Fibroblast of pulmonary artery (primary cell): ENCODE data around the gene NACA.

Experiments used
- DNase-seq: peaks from one replicate; pipeline ENCODE4 v3.0.0-alpha.2; 2010; ENCODE audit warnings: low read depth
- H3K4me3 ChIP-seq: replicated peaks from 2 replicates; pipeline ENCODE4 v1.5.1; 2011; ENCODE audit warnings: low read depth, mild to moderate bottlenecking, control low read depth, low read length, moderate library complexity
- TF ChIP-seq, protein P1 (sequence below): IDR thresholded peaks from 2 replicates; pipeline ENCODE4 v1.5.1; 2011; ENCODE audit warnings: mild to moderate bottlenecking, control low read depth, low read length, inconsistent platforms; ENCODE audit errors: missing control alignments

Gene NACA

GRCh38 chr12:56724701-56724971, 463 bp downstream of the NACA start:
- no peak for DNase-seq
- TF ChIP-seq, protein P1, sequence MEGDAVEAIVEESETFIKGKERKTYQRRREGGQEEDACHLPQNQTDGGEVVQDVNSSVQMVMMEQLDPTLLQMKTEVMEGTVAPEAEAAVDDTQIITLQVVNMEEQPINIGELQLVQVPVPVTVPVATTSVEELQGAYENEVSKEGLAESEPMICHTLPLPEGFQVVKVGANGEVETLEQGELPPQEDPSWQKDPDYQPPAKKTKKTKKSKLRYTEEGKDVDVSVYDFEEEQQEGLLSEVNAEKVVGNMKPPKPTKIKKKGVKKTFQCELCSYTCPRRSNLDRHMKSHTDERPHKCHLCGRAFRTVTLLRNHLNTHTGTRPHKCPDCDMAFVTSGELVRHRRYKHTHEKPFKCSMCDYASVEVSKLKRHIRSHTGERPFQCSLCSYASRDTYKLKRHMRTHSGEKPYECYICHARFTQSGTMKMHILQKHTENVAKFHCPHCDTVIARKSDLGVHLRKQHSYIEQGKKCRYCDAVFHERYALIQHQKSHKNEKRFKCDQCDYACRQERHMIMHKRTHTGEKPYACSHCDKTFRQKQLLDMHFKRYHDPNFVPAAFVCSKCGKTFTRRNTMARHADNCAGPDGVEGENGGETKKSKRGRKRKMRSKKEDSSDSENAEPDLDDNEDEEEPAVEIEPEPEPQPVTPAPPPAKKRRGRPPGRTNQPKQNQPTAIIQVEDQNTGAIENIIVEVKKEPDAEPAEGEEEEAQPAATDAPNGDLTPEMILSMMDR, result no peak
- peak overlapping the region; percentile 99 for H3K4me3 ChIP-seq

DNA sequence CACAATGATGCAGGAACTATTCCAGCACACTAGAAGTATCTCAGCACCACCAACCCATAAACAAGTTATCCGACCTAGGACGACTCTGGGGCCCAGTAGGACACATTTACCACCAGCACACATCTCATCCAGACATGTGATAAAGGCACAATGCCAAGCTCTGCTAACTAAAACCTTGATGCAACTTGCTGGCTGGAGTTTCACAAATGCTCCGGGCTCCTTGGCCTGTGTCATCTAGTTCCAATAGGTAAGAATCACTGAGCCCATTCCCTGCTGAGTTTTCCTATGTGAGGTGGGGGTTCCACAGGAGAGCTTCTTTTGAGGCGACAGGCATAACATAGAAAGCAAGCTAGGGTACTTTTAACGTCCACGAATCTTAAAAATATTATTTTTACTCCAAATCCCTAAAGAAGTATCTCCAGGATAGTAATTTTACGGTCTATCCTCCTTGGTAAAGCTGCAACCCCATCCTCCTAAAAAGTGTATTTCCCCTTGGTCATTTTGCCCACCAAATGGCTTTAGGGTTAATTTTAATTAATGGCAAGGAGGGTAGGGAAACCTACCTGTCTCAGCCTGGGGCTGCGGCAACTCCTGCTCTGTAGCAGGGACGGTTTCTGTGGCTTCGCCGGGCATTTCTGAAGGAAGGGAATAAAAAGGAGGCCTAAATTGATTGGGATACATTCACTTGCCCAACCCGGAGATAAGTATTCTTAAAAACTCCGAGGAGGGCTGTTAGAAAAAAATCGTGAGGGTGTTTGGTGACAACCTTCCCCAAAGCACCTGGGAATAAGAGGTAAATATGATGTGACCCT, 1.0 kb downstream of the NACA start:
- peak overlapping the region; percentile 99 for H3K4me3 ChIP-seq
- DNase-seq, result peak; percentile 89
- TF ChIP-seq, protein P1, result no peak

DNA sequence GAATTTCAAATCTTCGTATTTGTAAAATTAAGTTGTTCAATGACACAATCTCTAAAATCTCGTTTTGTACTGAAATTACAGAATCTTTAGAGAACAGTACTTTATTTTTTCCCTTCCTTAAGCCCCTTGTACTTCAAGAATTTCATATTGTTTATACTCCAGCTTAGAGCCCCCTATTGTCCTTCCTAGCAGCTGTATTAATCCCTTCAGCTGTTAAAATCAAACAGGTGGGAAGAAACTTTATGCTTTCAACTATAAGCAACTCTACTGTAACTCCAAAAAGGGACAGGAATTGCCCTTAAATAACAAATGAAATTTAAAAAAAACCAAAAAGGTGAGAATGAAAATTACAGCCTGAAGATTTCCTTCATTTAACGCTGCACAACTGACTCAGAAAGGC, 1.7 kb downstream of the NACA start:
- peak overlapping the region; percentile 99 for H3K4me3 ChIP-seq
- TF ChIP-seq, protein P1, result no peak
- DNase-seq, result no peak

- H3K4me3 ChIP-seq, result peak overlapping the region; percentile 99
- no peak for DNase-seq
- TF ChIP-seq, protein P1, result no peak
Observed at GRCh38 chr12:56722832-56723231, 2.3 kb downstream of the NACA start.

- TF ChIP-seq, protein P1, result no peak
- H3K4me3 ChIP-seq, result peak overlapping the region; percentile 20
- DNase-seq, result no peak
Observed at GRCh38 chr12:56721721-56722120, 3.4 kb downstream of the NACA start.

- TF ChIP-seq, protein P1, result no peak
- DNase-seq, result no peak
- H3K4me3 ChIP-seq, result peak overlapping the region; percentile 20
Observed at GRCh38 chr12:56721216-56721615, 3.9 kb downstream of the NACA start.

DNA sequence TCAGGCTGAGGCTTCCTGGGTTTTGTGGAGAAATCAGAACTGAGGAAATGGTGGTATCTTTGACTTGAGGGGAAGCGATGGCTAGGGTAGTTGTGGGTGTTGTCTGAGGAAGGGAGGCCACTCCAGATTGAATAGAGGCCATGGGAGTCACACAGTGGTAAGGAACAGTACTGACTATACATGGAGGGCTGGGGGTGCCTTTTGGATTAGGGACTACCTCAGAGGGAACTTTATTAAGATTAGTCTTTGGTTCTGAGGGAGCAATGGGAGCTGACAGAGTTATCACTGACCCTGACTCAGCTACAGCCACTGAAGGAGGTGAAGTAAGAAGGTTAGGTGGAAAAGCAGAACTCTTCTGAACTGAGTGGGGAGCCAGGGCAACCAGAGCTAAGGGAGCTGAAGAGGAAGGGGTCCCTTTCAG, 4.4 kb downstream of the NACA start:
- no peak overlapping the region for H3K4me3 ChIP-seq
- no peak for DNase-seq
- TF ChIP-seq, protein P1, result no peak
